ENCODE results near the gene ELP4. TPM values are rescaled to one million over a fixed set of nuclear protein-coding genes. Genes with fewer than 3 reads are reported as not detected.

ELP4 gene
- total and polyA plus RNA-seq, 12 donors = 9.8 to 19.5 (median 15.9) TPM

- no peak for ATAC-seq
- Histone ChIP-seq H3K27ac (no peak overlapping the region), H3K36me3 (no peaks in the 10 kb centered on the region), H3K9me3 (no peaks in the 10 kb centered on the region), H3K4me1 (peaks cover 0 to 27% (median 13%) of the 10 kb centered on the region in 9 donors), H3K27me3 (no peaks in the 10 kb centered on the region), H3K4me3 (no peak overlapping the region)
- peak; percentile 32 to 64 (median 58) for TF ChIP-seq CTCF (IDR thresholded peaks at IDR 0.05)
- 76 to 91% methylated on average over 3 of the region's 3 CpGs for WGBS, 2 donors
- DNase-seq = peak in 1 of 2 donors; percentile 4
- intact Hi-C loops (cut with DNase I) = loop anchor here in 4 of 10 donors (2.0 to 10.0 kb wide), 3 partner anchors 313 to 317 kb away; no protein-coding TSS in a partner anchor
Measured at GRCh38 chr11:31641477-31642062, 132.0 kb downstream of the ELP4 start.

GRCh38 chr11:31643857-31644256, 134.3 kb downstream of the ELP4 start:
- no peak for DNase-seq
- Histone ChIP-seq H3K4me1 (peaks cover 0 to 27% (median 13%) of the 10 kb centered on the region in 9 donors), H3K27ac (no peak overlapping the region), H3K27me3 (no peaks in the 10 kb centered on the region), H3K36me3 (peaks cover 0 to 13% (median 0%) of the 10 kb centered on the region in 9 donors), H3K9me3 (no peaks in the 10 kb centered on the region), H3K4me3 (no peak overlapping the region)
- WGBS, 2 donors = 38 to 59% methylated on average over 1 of the region's 1 CpG
- intact Hi-C loops (cut with DNase I) = loop anchor here in 3 of 10 donors (5.0 to 10.0 kb wide), 2 partner anchors 311 to 313 kb away; no protein-coding TSS in a partner anchor
- ATAC-seq = no peak
- no peak for TF ChIP-seq CTCF (IDR thresholded peaks at IDR 0.05)

- ATAC-seq (peak in 4 of 8 donors; percentile 39 to 75 (median 52)), DNase-seq (no peak)
- no peak for TF ChIP-seq CTCF (IDR thresholded peaks at IDR 0.05)
- Histone ChIP-seq H3K4me3 (no peak overlapping the region), H3K4me1 (peaks cover 0 to 27% (median 13%) of the 10 kb centered on the region in 9 donors), H3K27ac (no peak overlapping the region), H3K27me3 (no peaks in the 10 kb centered on the region), H3K9me3 (no peaks in the 10 kb centered on the region), H3K36me3 (peaks cover 0 to 32% (median 5%) of the 10 kb centered on the region in 9 donors)
- intact Hi-C loops (cut with DNase I) = loop anchor here in 2 of 10 donors (10.0 kb wide), 1 partner anchor 309 kb away; no protein-coding TSS in a partner anchor
Measured at GRCh38 chr11:31645747-31646146, 136.2 kb downstream of the ELP4 start.

DNA sequence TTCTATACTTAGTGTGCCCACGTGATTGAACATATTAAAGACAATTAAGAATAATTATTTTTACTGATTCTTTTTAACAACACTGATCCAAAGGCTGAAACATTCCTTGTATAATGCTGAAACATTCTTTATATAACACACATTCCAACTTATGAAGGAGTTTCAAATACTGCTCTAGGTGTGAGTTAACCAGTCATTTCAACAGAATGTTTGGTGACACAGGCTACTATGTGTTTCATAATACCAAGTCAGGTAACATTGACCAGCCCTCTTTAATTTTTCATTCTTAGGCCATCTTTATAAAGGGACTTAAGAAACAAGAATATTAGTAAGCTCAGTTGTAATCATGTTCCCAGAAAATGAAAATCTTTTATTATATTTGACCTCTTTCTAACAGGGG, 136.6 kb downstream of the ELP4 start:
- intact Hi-C loops (cut with DNase I) = loop anchor here in 2 of 10 donors (10.0 kb wide), 1 partner anchor 309 kb away; no protein-coding TSS in a partner anchor
- no peaks in the 10 kb centered on the region for H3K27me3 ChIP-seq
- DNase-seq (no peak), ATAC-seq (no peak)
- no peak overlapping the region for H3K4me3 ChIP-seq
- WGBS, 2 donors = 66 to 88% methylated on average over 1 of the region's 1 CpG
- H3K27ac ChIP-seq = no peak overlapping the region
- peaks cover 0 to 27% (median 13%) of the 10 kb centered on the region in 9 donors for H3K4me1 ChIP-seq
- no peaks in the 10 kb centered on the region for H3K9me3 ChIP-seq
- H3K36me3 ChIP-seq = peaks cover 0 to 32% (median 5%) of the 10 kb centered on the region in 9 donors
- TF ChIP-seq CTCF (IDR thresholded peaks at IDR 0.05) = no peak
